Measurements from ENCODE around the gene HID1. TPM values are rescaled to one million over a fixed set of nuclear protein-coding genes. Genes with fewer than 3 reads are reported as not detected.

HID1 gene
- total and polyA plus RNA-seq, 2 donors (not counting 1 experiment from before 2014, with no cell fraction given) = 3.9 to 4.0 TPM

DNA sequence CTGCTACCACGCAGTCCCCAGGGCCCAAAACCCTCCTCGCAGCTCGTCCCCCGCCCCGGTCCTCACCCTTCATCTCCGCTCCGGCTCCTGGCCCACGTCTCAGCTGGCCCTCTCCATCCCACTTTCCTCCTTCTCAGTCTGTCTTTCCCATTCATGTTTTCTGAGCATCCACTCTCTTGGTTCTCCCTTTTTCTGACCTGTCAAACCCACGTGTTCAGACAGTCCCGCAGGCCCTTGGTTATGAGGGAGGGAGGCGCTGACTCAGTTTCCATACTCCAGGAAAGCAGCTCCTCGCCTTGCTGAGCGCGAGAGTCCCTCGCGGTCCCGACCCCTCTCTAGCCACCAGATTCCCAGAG, 392 bp upstream of the HID1 start:
- H3K27ac Mint-ChIP-seq = peak overlapping the region; percentile 46
- H2AFZ ChIP-seq (ENCODE audit: insufficient read depth, low read depth, low read length, poor library complexity, severe bottlenecking) = peak overlapping the region; percentile 84
- peaks cover 13 to 16% of the 10 kb centered on the region in 2 donors for H3K4me1 ChIP-seq (ENCODE audit: control insufficient read depth in 2 of 2, insufficient read depth in 2 of 2, low read length in 2 of 2)
- H3K79me2 ChIP-seq (ENCODE audit: control insufficient read depth, insufficient read depth, low read length) = no peaks in the 10 kb centered on the region
- no peak overlapping the region for H3K27ac ChIP-seq (ENCODE audit: low read length in 2 of 2)
- peaks cover 27% of the 10 kb centered on the region for H3K27me3 Mint-ChIP-seq
- ATAC-seq (ENCODE audit: low read depth) = no peak
- H3K27me3 ChIP-seq (replicated peaks in 1 of 4; ENCODE audit: control extremely low read depth in 1 of 4, control insufficient read depth in 3 of 4, insufficient read depth in 4 of 4, low read length in 3 of 4) = peaks cover 0 to 51% (median 13%) of the 10 kb centered on the region in 4 experiments
- H3K4me3 ChIP-seq (ENCODE audit: control extremely low read depth in 1 of 5, extremely low read depth in 1 of 5, insufficient read depth in 1 of 5, low read depth in 2 of 5, low read length in 4 of 5) = peak overlapping the region in 4 of 5 experiments; percentile 17 to 66 (median 52)
- H3K36me3 ChIP-seq (replicated peaks in 1 of 2; ENCODE audit: control extremely low read depth in 1 of 2, control insufficient read depth in 1 of 2, extremely low read depth in 1 of 2, insufficient read depth in 2 of 2, low read length in 1 of 2) = no peaks in the 10 kb centered on the region
- ChIA-PET CTCF (interaction anchor here (0.6 to 7.7 kb wide), 7 partner anchors 11 to 228 kb away, joined by 3 to 67 read pairs (median 8); partner anchors contain the start of genes MRPL58 and NT5C), POLR2A (interaction anchor here (0.7 to 1.1 kb wide), 5 partner anchors 9 to 229 kb away, joined by 3 to 4 read pairs (median 3); partner anchors contain the start of genes CDR2L and MRPL58)
- no peaks in the 10 kb centered on the region for H3K9me3 Mint-ChIP-seq (ENCODE audit: insufficient read depth)
- peaks cover 0 to 6% (median 0%) of the 10 kb centered on the region in 3 donors for H3K9me3 ChIP-seq (ENCODE audit: control extremely low read depth in 1 of 3, control insufficient read depth in 2 of 3, insufficient read depth in 1 of 3, low read length in 2 of 3)
- peak overlapping the region; percentile 86 for H3K4me3 Mint-ChIP-seq
- 8% methylated on average over 13 of the region's 17 CpGs for WGBS (ENCODE audit: insufficient coverage)
- peak overlapping the region; percentile 68 for H3K9ac ChIP-seq (ENCODE audit: low read length)
- intact Hi-C loops (cut with micrococcal nuclease) = loop anchor here (1.0 kb wide), 2 partner anchors 14 to 39 kb away; partner anchors contain the start of genes CDR2L and MRPL58
- DNase-seq = no peak
- peaks cover 9% of the 10 kb centered on the region for H3K4me1 Mint-ChIP-seq
- no peak for TF ChIP-seq EZH2 (IDR thresholded peaks at IDR 0.05; ENCODE audit: borderline replicate concordance, insufficient read depth, low read depth, low read length, poor library complexity, severe bottlenecking)
- TF ChIP-seq, protein P1, sequence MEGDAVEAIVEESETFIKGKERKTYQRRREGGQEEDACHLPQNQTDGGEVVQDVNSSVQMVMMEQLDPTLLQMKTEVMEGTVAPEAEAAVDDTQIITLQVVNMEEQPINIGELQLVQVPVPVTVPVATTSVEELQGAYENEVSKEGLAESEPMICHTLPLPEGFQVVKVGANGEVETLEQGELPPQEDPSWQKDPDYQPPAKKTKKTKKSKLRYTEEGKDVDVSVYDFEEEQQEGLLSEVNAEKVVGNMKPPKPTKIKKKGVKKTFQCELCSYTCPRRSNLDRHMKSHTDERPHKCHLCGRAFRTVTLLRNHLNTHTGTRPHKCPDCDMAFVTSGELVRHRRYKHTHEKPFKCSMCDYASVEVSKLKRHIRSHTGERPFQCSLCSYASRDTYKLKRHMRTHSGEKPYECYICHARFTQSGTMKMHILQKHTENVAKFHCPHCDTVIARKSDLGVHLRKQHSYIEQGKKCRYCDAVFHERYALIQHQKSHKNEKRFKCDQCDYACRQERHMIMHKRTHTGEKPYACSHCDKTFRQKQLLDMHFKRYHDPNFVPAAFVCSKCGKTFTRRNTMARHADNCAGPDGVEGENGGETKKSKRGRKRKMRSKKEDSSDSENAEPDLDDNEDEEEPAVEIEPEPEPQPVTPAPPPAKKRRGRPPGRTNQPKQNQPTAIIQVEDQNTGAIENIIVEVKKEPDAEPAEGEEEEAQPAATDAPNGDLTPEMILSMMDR (IDR thresholded peaks at IDR 0.05) = no peak
- H3K4me2 ChIP-seq (replicated peaks; ENCODE audit: low read depth, low read length, poor library complexity, severe bottlenecking) = peak overlapping the region; percentile 92
- no peaks in the 10 kb centered on the region for H4K20me1 ChIP-seq (ENCODE audit: control insufficient read depth, insufficient read depth, low read length, poor library complexity, severe bottlenecking)

DNA sequence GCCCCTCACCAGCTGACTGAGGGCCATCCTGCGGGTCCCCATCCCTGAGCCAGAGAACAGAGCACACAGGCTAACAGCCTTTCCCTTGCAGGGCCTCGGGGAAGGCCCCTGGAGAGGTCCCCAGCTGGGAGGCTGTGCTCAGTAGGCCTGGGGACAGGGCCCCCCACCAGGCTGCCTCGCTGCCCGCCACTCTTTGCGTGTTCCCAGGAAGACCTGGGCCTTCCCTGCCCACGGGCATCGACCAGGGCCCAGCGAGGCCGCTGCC, 785 bp downstream of the HID1 start:
- no peak overlapping the region for H3K27ac Mint-ChIP-seq
- ATAC-seq (ENCODE audit: low read depth) (no peak), DNase-seq (no peak)
- H3K4me3 Mint-ChIP-seq = peak overlapping the region; percentile 71
- Histone ChIP-seq H3K36me3 (replicated peaks in 1 of 2; ENCODE audit: control extremely low read depth in 1 of 2, control insufficient read depth in 1 of 2, extremely low read depth in 1 of 2, insufficient read depth in 2 of 2, low read length in 1 of 2) (no peaks in the 10 kb centered on the region), H4K20me1 (ENCODE audit: control insufficient read depth, insufficient read depth, low read length, poor library complexity, severe bottlenecking) (no peaks in the 10 kb centered on the region), H3K79me2 (ENCODE audit: control insufficient read depth, insufficient read depth, low read length) (no peaks in the 10 kb centered on the region), H3K9ac (ENCODE audit: low read length) (no peak overlapping the region), H3K27me3 (replicated peaks in 1 of 4; ENCODE audit: control extremely low read depth in 1 of 4, control insufficient read depth in 3 of 4, insufficient read depth in 4 of 4, low read length in 3 of 4) (peaks cover 0 to 48% (median 12%) of the 10 kb centered on the region in 4 experiments), H3K9me3 (ENCODE audit: control extremely low read depth in 1 of 3, control insufficient read depth in 2 of 3, insufficient read depth in 1 of 3, low read length in 2 of 3) (peaks cover 0 to 6% (median 0%) of the 10 kb centered on the region in 3 donors), H3K27ac (ENCODE audit: low read length in 2 of 2) (no peak overlapping the region), H3K4me3 (ENCODE audit: control extremely low read depth in 1 of 5, extremely low read depth in 1 of 5, insufficient read depth in 1 of 5, low read depth in 2 of 5, low read length in 4 of 5) (peak overlapping the region in 1 of 5 experiments; percentile 66), H2AFZ (ENCODE audit: insufficient read depth, low read depth, low read length, poor library complexity, severe bottlenecking) (peak overlapping the region; percentile 84), H3K4me1 (ENCODE audit: control insufficient read depth in 2 of 2, insufficient read depth in 2 of 2, low read length in 2 of 2) (peaks cover 13 to 16% of the 10 kb centered on the region in 2 donors), H3K4me2 (replicated peaks; ENCODE audit: low read depth, low read length, poor library complexity, severe bottlenecking) (peak overlapping the region; percentile 92)
- ChIA-PET CTCF (interaction anchor here (1.0 to 7.7 kb wide), 6 partner anchors 10 to 229 kb away, joined by 3 to 67 read pairs (median 11); partner anchors contain the start of gene MRPL58), POLR2A (interaction anchor here (0.6 to 0.9 kb wide), 3 partner anchors 40 to 923 kb away, joined by 3 to 4 read pairs (median 3); no protein-coding TSS in a partner anchor)
- no peaks in the 10 kb centered on the region for H3K9me3 Mint-ChIP-seq (ENCODE audit: insufficient read depth)
- intact Hi-C loops (cut with micrococcal nuclease) = loop anchor here (1.0 kb wide), 2 partner anchors 16 to 41 kb away; partner anchors contain the start of genes CDR2L and MRPL58
- WGBS (ENCODE audit: insufficient coverage) = 41% methylated on average over 9 of the region's 9 CpGs
- TF ChIP-seq, protein P1 (IDR thresholded peaks at IDR 0.05) = no peak
- TF ChIP-seq EZH2 (IDR thresholded peaks at IDR 0.05; ENCODE audit: borderline replicate concordance, insufficient read depth, low read depth, low read length, poor library complexity, severe bottlenecking) = no peak
- H3K4me1 Mint-ChIP-seq = peaks cover 9% of the 10 kb centered on the region
- peaks cover 24% of the 10 kb centered on the region for H3K27me3 Mint-ChIP-seq

Data from B cell (primary cell).